HL-60 (cell line): ENCODE results near the gene TUBGCP3.

ENCODE experiments used
- DNase-seq, 2 experiments: peaks; one replicate each; pipeline ENCODE4 v3.0.0-alpha.2; 2010 to 2020; ENCODE audit warnings: low read depth in 1 of 2, low spot score in 1 of 2
- H3K27ac ChIP-seq: fragments of 250-450 bp; sonication (Bioruptor Pico); replicated peaks from 2 replicates; pipeline ENCODE4 v1.5.1; 2020; ENCODE audit warnings: mild to moderate bottlenecking, moderate library complexity
- H3K27me3 ChIP-seq: fragments of 250-450 bp; sonication (Bioruptor Pico); 2 replicates; pipeline ENCODE4 v1.5.1; 2021; ENCODE audit warnings: mild to moderate bottlenecking, moderate library complexity; ENCODE audit not compliant: insufficient read depth, poor library complexity, severe bottlenecking
- H3K4me3 ChIP-seq: replicated peaks from 2 replicates; pipeline ENCODE4 v1.5.1; 2011; ENCODE audit warnings: mild to moderate bottlenecking, control low read depth, low read length; ENCODE audit not compliant: insufficient read depth
- GABPA ChIP-seq: IDR thresholded peaks from 2 replicates; pipeline ENCODE4 v1.6.1; 2012; ENCODE audit warnings: low read depth
- POLR2AphosphoS5 ChIP-seq: IDR thresholded peaks from 2 replicates; pipeline ENCODE4 v1.6.1; 2012; ENCODE audit warnings: low read depth
- REST ChIP-seq: IDR thresholded peaks from 2 replicates; pipeline ENCODE4 v1.6.1; 2012; ENCODE audit warnings: low read depth; ENCODE audit not compliant: insufficient replicate concordance
- SPI1 ChIP-seq: IDR thresholded peaks from 2 replicates; pipeline ENCODE4 v1.6.1; 2012; ENCODE audit warnings: low read depth, mild to moderate bottlenecking, borderline replicate concordance
- TF ChIP-seq, protein P1 (sequence below): IDR thresholded peaks from one replicate; pipeline ENCODE4 v1.5.1; 2011; ENCODE audit warnings: low read length, control low read depth, inconsistent platforms; ENCODE audit not compliant: insufficient read depth

The TUBGCP3 gene

DNA sequence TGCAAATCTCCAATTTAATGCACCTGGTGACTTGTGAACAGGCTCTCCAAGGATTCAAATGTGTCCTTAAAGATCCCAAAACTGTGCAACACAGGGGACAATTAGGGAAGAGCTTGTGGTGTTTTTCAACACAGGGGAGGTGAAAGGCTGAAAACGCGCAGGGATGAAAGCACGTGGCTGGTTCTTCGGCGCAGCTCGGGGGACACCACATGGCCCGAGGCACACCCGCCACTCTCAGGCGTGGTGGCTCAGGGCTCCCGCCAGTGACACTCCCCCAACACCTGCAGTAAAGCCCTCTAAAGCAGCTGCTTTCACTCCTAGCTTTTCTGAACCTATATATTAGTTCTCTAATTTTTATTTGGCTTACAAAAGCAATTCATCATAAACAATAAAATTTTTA, 119.9 kb downstream of the TUBGCP3 start:
- TF ChIP-seq POLR2AphosphoS5: no peak
- no peak for TF ChIP-seq GABPA
- TF ChIP-seq SPI1: no peak
- no peak for TF ChIP-seq REST
- TF ChIP-seq, protein P1, sequence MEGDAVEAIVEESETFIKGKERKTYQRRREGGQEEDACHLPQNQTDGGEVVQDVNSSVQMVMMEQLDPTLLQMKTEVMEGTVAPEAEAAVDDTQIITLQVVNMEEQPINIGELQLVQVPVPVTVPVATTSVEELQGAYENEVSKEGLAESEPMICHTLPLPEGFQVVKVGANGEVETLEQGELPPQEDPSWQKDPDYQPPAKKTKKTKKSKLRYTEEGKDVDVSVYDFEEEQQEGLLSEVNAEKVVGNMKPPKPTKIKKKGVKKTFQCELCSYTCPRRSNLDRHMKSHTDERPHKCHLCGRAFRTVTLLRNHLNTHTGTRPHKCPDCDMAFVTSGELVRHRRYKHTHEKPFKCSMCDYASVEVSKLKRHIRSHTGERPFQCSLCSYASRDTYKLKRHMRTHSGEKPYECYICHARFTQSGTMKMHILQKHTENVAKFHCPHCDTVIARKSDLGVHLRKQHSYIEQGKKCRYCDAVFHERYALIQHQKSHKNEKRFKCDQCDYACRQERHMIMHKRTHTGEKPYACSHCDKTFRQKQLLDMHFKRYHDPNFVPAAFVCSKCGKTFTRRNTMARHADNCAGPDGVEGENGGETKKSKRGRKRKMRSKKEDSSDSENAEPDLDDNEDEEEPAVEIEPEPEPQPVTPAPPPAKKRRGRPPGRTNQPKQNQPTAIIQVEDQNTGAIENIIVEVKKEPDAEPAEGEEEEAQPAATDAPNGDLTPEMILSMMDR: no peak
- H3K27me3 ChIP-seq: no peaks in the 10 kb centered on the region

DNA sequence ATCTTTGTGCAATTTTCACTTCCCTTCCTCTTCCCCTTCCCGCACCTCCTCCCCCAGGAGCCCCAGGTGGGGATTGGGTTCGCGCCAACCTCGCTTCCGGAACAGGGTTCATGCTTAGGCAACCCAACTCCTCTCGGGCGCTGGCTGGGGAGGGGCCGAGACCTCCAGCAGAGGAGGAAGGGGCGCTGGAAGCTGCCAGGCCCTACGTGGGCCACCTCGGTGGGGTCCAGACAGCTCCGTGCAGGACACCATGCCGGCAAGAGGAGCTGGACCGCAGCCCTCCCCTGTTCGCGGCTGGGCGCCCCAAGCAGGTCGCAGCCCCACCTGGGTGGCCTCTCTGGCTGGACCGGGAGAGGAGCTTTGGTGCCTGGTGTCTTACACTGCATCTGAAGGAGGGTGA, 120.7 kb downstream of the TUBGCP3 start:
- Histone ChIP-seq H3K4me3 (no peak overlapping the region), H3K27ac (no peak overlapping the region), H3K27me3 (no peaks in the 10 kb centered on the region)
- no peak for DNase-seq
- TF ChIP-seq REST (no peak), SPI1 (no peak), POLR2AphosphoS5 (no peak), GABPA (no peak)
- TF ChIP-seq, protein P1: no peak

More for the DNA sequence above, 119.9 kb downstream of the TUBGCP3 start:
- Histone ChIP-seq H3K27ac (no peak overlapping the region), H3K4me3 (no peak overlapping the region)
- DNase-seq: no peak

DNA sequence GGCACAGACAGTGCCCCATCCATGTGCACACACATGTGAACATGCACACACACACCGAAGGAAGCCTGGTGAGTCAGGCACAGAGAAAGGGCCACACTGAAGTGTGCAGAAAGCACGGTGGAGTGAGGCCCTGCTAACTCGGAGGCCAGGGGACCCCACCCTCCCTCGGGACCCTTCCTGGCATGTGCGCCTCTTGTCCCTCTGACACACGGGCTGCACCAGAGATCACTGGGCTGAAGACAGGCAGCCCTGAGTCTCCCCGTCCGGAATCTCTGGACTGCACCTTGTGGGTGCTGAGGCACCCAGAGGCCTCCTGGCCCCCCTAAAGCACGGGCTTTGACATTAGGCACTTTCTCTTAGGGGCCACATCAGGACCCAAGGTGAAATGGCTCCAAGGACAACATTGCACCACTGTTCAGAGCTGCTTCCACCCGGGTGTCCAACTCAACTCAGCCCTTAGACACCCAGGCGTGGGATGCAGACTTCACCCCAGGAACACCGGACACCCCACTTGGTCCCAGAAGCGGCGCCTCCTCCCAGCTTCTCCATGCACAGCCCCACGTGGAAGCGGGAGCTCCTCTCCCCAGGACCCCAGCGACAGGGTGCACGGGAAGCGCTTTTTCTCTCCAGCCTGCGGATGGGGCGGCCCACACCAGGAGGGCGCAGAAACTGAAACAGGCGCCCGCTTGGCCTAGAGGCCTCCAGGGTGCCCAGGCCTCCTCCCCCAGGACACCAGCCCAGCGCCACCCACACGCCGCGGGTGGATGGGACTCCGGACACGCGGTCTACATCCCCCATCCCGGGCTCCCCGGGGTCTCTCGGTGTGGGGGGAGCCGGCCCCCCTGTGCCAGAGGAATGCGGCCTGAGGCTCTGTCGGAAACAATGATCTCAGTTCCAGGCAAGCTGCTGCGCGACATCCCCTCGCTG, 121.6 kb downstream of the TUBGCP3 start:
- H3K27me3 ChIP-seq: no peaks in the 10 kb centered on the region
- DNase-seq: no peak
- no peak overlapping the region for H3K27ac ChIP-seq
- no peak for TF ChIP-seq GABPA
- TF ChIP-seq REST: no peak
- TF ChIP-seq, protein P1: no peak
- TF ChIP-seq SPI1: no peak
- no peak for TF ChIP-seq POLR2AphosphoS5
- no peak overlapping the region for H3K4me3 ChIP-seq
